ENCODE results near the gene NPBWR2. TPM values are rescaled to one million over a fixed set of nuclear protein-coding genes. Genes with fewer than 3 reads are reported as not detected.
"Not testable (repeated sequence)": the region's sequence is repeated elsewhere in the genome, so short reads cannot be mapped to it uniquely, and the experiment has no call there.

The NPBWR2 gene
- total RNA-seq, 2 donors from 2014 or later: not detected

DNA sequence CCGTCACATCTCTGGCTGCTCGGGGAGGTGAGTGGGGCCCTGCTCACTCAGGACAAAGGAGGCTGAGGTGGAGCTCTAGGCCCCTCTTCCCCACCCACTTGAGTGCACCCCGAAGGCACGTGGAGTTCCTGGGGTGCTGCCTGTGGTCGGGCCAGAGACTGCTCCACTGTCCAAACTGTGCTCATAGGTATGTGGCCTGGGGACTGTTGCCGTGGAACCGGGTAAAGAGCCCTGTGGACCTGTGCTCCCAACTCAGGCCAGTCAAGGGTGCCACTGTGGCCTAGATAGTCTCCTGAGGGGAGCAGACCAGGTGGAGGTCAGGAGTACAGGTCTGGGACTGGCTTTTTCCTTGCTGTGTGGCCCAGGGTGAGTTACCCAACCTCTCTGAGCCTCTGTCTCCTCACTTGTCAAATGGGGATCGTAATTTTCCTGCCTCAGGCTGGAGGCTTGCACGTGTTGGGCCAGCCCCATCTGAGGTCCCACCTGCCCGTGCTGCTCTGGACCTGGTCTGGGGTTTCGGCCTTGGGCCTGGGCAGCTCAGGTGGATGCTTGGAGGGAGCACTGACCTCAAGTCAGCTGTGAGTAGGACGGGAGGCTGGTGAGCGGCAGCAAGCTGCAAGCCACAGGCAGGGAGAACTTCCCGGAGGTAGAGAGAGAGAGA lies 12.4 kb upstream of the NPBWR2 start:
- no peak for DNase-seq (ENCODE audit: low spot score)
- Histone ChIP-seq H3K4me1 (peaks cover 0 to 8% of the 10 kb centered on the region in 2 donors), H3K36me3 (no peaks in the 10 kb centered on the region), H3K4me3 (peak overlapping the region in 1 of 2 donors; percentile 24), H3K9me3 (no peaks in the 10 kb centered on the region), H3K27me3 (no peaks in the 10 kb centered on the region), H3K27ac (no peak overlapping the region)
- TF ChIP-seq, protein P1, sequence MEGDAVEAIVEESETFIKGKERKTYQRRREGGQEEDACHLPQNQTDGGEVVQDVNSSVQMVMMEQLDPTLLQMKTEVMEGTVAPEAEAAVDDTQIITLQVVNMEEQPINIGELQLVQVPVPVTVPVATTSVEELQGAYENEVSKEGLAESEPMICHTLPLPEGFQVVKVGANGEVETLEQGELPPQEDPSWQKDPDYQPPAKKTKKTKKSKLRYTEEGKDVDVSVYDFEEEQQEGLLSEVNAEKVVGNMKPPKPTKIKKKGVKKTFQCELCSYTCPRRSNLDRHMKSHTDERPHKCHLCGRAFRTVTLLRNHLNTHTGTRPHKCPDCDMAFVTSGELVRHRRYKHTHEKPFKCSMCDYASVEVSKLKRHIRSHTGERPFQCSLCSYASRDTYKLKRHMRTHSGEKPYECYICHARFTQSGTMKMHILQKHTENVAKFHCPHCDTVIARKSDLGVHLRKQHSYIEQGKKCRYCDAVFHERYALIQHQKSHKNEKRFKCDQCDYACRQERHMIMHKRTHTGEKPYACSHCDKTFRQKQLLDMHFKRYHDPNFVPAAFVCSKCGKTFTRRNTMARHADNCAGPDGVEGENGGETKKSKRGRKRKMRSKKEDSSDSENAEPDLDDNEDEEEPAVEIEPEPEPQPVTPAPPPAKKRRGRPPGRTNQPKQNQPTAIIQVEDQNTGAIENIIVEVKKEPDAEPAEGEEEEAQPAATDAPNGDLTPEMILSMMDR (IDR thresholded peaks at IDR 0.05): no peak

DNA sequence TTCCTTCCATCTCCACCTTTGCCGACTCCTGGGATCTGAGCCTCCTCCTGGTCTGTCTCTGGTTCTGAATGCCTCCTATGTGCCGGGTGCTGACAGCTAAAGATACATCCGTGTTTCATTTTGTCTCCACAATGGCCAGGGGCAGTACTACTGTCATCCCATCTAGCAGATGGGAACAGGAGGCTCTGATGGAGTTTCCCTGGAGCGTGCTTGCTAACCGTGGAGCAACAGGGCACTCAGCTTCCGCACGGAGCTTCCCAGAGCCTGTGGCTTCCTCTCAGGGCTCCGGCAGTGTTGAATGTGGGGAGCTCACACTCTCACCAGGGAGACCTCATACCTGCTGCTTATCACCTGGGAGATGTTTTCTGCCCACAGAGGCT lies 11.9 kb upstream of the NPBWR2 start:
- Histone ChIP-seq H3K36me3 (no peaks in the 10 kb centered on the region), H3K9me3 (no peaks in the 10 kb centered on the region), H3K4me3 (no peak overlapping the region), H3K27me3 (no peaks in the 10 kb centered on the region), H3K4me1 (peaks cover 0 to 8% of the 10 kb centered on the region in 2 donors), H3K27ac (no peak overlapping the region)
- no peak for DNase-seq (ENCODE audit: low spot score)
- TF ChIP-seq, protein P1 (IDR thresholded peaks at IDR 0.05): no peak

DNA sequence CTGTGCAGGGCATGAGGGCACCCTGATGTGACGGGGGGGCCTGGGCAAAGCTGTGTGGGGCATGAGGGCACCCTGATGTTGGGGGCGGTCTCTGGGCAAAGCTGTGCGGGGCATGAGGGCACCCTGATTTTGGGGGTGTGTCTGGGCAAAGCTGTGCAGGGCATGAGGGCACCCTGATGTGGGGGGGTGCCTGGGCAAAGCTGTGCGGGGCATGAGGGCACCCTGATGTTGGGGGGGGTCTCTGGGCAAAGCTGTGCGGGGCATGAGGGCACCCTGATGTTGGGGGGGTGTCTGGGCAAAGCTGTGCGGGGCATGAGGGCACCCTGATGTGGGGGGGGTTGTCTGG lies 10.0 kb upstream of the NPBWR2 start:
- not testable (repeated sequence) for H3K4me1 ChIP-seq; DNase-seq (ENCODE audit: low spot score); H3K27me3 ChIP-seq; H3K4me3 ChIP-seq; H3K36me3 ChIP-seq; H3K9me3 ChIP-seq; H3K27ac ChIP-seq

DNA sequence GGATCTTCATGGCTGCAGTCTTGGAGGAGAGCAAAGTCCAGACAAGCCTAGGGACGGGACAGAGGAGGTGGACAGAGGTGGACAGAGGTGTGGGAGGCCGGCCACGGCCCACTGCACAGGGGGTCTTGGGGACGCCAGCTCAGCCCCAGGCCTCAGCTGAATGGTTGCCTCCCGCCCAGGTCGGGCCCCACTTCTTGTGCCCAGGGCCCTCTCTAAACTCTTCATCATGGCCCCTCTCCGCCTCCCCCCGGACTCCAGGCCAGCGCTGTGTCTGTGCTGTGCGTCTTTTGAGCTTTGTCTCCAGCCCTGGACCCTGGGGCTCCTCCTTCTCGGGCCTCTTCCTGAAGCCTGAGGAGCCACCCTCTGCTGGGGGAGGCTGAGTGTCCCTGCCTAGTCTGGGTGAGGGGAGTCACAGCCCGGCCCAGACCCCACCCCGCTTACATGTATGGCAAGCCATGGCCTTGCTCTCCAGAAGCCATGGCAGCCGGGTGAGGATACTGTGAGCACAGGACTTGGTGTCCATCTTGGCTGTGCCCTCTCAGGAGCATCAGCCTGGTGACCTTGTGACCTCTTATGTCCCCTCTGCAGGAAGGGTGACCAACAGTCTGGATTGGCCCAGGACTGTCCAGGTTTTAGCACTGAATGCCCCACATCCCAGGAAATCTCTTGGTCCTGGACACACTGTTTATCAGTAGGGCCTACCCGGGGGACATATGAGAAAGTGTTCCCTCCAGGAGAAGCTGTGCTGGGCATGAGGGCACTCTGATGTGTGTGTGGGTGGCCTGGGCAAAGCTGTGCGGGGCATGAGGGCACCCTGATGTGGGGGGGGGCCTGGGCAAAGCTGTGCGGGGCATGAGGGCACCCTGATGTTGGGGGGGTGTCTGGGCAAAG lies 9.4 kb upstream of the NPBWR2 start:
- H3K36me3 ChIP-seq: no peaks in the 10 kb centered on the region
- TF ChIP-seq, protein P1 (IDR thresholded peaks at IDR 0.05): no peak
- H3K4me1 ChIP-seq: peaks cover 0 to 8% of the 10 kb centered on the region in 2 donors
- no peak overlapping the region for H3K4me3 ChIP-seq
- no peaks in the 10 kb centered on the region for H3K9me3 ChIP-seq
- DNase-seq (ENCODE audit: low spot score): no peak
- no peaks in the 10 kb centered on the region for H3K27me3 ChIP-seq
- no peak overlapping the region for H3K27ac ChIP-seq

DNA sequence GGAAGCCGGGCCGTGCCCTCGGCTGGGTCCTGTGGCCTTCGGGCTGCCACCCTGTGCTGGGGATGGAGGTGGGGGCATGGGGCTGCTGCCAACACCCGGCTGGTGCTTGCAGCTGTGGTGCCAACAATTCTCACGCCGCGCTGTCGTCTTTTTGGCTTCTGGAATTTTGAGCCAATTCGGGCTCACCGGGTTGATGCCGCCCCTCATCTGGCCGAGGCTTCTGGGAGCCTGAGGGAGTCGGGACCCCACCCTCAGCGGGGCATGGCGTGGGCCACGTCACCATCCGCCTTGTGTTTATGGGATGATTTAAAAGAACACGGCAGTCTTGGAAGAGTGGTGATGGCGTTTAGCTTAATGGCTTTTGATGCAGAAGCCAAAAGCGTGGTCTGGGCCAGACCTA lies 8.7 kb upstream of the NPBWR2 start:
- Histone ChIP-seq H3K9me3 (no peaks in the 10 kb centered on the region), H3K27me3 (no peaks in the 10 kb centered on the region), H3K4me1 (peaks cover 0 to 8% of the 10 kb centered on the region in 2 donors), H3K27ac (no peak overlapping the region), H3K4me3 (no peak overlapping the region), H3K36me3 (no peaks in the 10 kb centered on the region)
- DNase-seq (ENCODE audit: low spot score): no peak
- TF ChIP-seq, protein P1 (IDR thresholded peaks at IDR 0.05): no peak

DNA sequence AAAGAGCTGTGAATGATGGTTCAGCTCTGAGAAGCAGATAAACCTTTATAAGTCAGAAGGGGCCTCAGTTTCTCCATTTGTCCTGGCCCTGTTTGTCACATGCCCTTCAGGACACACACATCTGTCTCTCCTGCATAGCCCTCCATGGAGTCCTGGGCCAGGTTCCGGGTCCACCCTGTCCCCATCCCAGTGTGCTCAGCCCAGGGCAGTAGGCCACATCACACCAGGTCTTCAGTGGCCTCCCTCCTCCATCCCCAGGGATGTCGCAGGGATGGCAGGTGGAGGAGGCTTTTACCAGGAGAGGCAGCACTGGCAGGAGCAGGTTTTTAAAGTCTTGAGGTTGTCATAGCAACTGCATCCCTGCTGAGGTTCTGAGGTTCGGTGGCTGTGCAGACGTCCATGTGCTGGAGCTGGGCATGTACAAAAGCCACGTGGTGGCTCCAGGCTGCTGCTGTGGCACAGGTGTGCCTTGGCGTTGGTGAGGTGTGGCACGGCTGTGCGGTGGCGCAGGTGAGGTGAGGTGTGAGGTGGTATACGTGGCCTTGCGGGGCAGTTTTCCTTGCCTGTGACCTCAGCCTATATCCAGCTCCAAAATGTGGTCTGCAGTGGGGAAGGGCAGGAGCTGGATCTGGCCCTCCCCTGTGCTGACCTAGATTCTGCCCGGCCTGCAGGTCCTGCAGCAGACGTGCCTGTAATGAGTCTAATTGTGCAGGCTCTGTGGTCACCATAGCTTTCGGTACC lies 8.0 kb upstream of the NPBWR2 start:
- H3K27ac ChIP-seq: no peak overlapping the region
- no peaks in the 10 kb centered on the region for H3K9me3 ChIP-seq
- TF ChIP-seq, protein P1 (IDR thresholded peaks at IDR 0.05): no peak
- no peaks in the 10 kb centered on the region for H3K36me3 ChIP-seq
- no peaks in the 10 kb centered on the region for H3K27me3 ChIP-seq
- H3K4me1 ChIP-seq: peaks cover 0 to 4% of the 10 kb centered on the region in 2 donors
- H3K4me3 ChIP-seq: no peak overlapping the region
- DNase-seq (ENCODE audit: low spot score): peak; percentile 44
